SK-N-SH treated with all-trans-retinoic acid at 6 μM for 48 hours (cell line): ENCODE measurements around the gene GJB5.

ENCODE experiments used
- ARNTL ChIP-seq: fragments of 450-650 bp; formaldehyde crosslinking; IDR thresholded peaks from 2 replicates; pipeline ENCODE4 v1.5.0; 2020; ENCODE audit warnings: low read depth, mild to moderate bottlenecking, moderate library complexity, borderline replicate concordance
- CREB5 ChIP-seq: fragments of 250-450 bp; sonication (Bioruptor Pico); IDR thresholded peaks from 2 replicates; pipeline ENCODE4 v1.5.1; 2020; ENCODE audit warnings: low read depth, mild to moderate bottlenecking, moderate library complexity
- CSRNP3 ChIP-seq: fragments of 250-450 bp; sonication (Bioruptor Pico); IDR thresholded peaks from 2 replicates; pipeline ENCODE4 v1.5.1; 2021; ENCODE audit warnings: mild to moderate bottlenecking, moderate library complexity
- ESRRG ChIP-seq: fragments of 250-450 bp; sonication (Bioruptor Pico); IDR thresholded peaks from 2 replicates; pipeline ENCODE4 v1.6.1; 2021; ENCODE audit warnings: mild to moderate bottlenecking
- ISL1 ChIP-seq: fragments of 250-450 bp; sonication (Bioruptor Pico); IDR thresholded peaks from 2 replicates; pipeline ENCODE4 v2.1.2; 2022; ENCODE audit warnings: mild to moderate bottlenecking, moderate library complexity
- PATZ1 ChIP-seq: fragments of 250-450 bp; sonication (Bioruptor Pico); IDR thresholded peaks from 2 replicates; pipeline ENCODE4 v1.8.0; 2020; ENCODE audit warnings: mild to moderate bottlenecking, moderate library complexity, borderline replicate concordance
- PPARA ChIP-seq: fragments of 250-450 bp; sonication (Bioruptor Pico); IDR thresholded peaks from 2 replicates; pipeline ENCODE4 v1.5.0; 2020; ENCODE audit warnings: mild to moderate bottlenecking, borderline replicate concordance
- RARB ChIP-seq: fragments of 250-450 bp; sonication (Bioruptor Pico); IDR thresholded peaks from 2 replicates; pipeline ENCODE4 v1.8.0; 2021; ENCODE audit warnings: mild to moderate bottlenecking, moderate library complexity
- SNAI2 ChIP-seq: fragments of 250-450 bp; sonication (Bioruptor Pico); IDR thresholded peaks from 2 replicates; pipeline ENCODE4 v1.5.0; 2020; ENCODE audit warnings: mild to moderate bottlenecking, moderate library complexity
- ZFP3 ChIP-seq: fragments of 250-450 bp; sonication (Bioruptor Pico); IDR thresholded peaks from 2 replicates; pipeline ENCODE4 v1.5.0; 2020; ENCODE audit warnings: mild to moderate bottlenecking, moderate library complexity
- ZFP30 ChIP-seq: fragments of 450-650 bp; formaldehyde crosslinking; IDR thresholded peaks from 2 replicates; pipeline ENCODE4 v1.5.0; 2022; ENCODE audit warnings: mild to moderate bottlenecking, moderate library complexity
- ZNF565 ChIP-seq: fragments of 450-650 bp; formaldehyde crosslinking; conservative IDR thresholded peaks from 2 replicates; pipeline ENCODE4 v1.5.0; 2020; ENCODE audit warnings: low read depth, mild to moderate bottlenecking, moderate library complexity
- ZNF70 ChIP-seq: fragments of 450-650 bp; formaldehyde crosslinking; IDR thresholded peaks from 2 replicates; pipeline ENCODE4 v1.5.0; 2020; ENCODE audit warnings: mild to moderate bottlenecking, moderate library complexity

- TF ChIP-seq ZNF70 (CRISPR knock-in tag) (no peak), CREB5 (no peak), RARB (CRISPR knock-in tag) (no peak), ZFP3 (CRISPR knock-in tag) (no peak), PPARA (CRISPR knock-in tag) (no peak), ZFP30 (CRISPR knock-in tag) (no peak), ARNTL (CRISPR knock-in tag) (no peak), CSRNP3 (CRISPR knock-in tag) (no peak), PATZ1 (CRISPR knock-in tag) (no peak), ISL1 (CRISPR knock-in tag) (no peak), SNAI2 (CRISPR knock-in tag) (no peak), ESRRG (no peak), ZNF565 (no peak)
Observed at GRCh38 chr1:34709547-34709946, 45.3 kb upstream of the GJB5 start.
